Lower leg skin (tissue), 3 donors: ENCODE measurements around the gene LRRC25.

Experiments used
- POLR2A ChIP-seq, 2 donors: fragments of 450-650 bp; IDR thresholded peaks; one replicate each; pipeline ENCODE4 v1.6.1; 2016 to 2017; ENCODE audit warnings: antibody characterized with exemption in 2 of 2, mild to moderate bottlenecking in 1 of 2, moderate library complexity in 1 of 2
- TF ChIP-seq, protein P1 (sequence below), 3 donors: fragments of 450-650 bp; IDR thresholded peaks; one replicate each; pipeline ENCODE4 v1.5.1; 2016; ENCODE audit warnings: antibody characterized with exemption in 3 of 3, mild to moderate bottlenecking in 3 of 3, moderate library complexity in 2 of 3

DNA sequence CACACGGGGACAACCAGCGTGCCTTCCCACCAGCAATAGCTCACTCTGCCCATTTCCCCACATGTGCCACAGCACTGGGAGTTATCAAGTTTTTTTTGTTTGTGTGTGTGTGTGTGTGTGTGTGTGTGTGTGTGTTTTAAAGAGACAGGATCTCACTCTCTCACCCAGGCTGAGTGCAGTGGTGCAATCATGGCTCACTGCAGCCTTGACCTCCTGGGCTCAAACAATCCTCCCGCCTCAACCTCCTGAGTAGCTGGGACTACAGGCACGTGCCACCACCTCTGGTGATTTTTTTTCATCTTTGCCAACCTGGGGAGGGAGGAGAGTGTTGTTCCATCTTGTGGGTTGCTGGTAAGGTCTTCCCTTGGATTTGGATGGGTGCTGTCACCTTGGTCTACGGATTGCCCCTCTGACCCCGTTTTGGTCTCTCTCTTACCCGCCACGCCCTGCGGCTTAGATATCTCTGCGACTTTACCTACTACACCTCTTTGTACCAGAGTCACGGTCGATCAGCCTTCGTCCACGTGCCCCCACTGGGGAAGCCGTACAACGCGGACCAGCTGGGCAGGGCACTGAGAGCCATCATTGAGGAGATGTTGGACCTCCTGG lies 34.4 kb downstream of the LRRC25 start:
- TF ChIP-seq, protein P1, sequence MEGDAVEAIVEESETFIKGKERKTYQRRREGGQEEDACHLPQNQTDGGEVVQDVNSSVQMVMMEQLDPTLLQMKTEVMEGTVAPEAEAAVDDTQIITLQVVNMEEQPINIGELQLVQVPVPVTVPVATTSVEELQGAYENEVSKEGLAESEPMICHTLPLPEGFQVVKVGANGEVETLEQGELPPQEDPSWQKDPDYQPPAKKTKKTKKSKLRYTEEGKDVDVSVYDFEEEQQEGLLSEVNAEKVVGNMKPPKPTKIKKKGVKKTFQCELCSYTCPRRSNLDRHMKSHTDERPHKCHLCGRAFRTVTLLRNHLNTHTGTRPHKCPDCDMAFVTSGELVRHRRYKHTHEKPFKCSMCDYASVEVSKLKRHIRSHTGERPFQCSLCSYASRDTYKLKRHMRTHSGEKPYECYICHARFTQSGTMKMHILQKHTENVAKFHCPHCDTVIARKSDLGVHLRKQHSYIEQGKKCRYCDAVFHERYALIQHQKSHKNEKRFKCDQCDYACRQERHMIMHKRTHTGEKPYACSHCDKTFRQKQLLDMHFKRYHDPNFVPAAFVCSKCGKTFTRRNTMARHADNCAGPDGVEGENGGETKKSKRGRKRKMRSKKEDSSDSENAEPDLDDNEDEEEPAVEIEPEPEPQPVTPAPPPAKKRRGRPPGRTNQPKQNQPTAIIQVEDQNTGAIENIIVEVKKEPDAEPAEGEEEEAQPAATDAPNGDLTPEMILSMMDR (IDR thresholded peaks at IDR 0.05) = no peak
- TF ChIP-seq POLR2A (IDR thresholded peaks at IDR 0.05) = no peak
